Lower leg skin (tissue), 4 donors: ENCODE results near the gene GNB5. TPM values are rescaled to one million over a fixed set of nuclear protein-coding genes. Genes with fewer than 3 reads are reported as not detected.
A peak's percentile ranks its signal among the peaks of the same experiment; 100 is the strongest.

Source experiments
- DNase-seq, 2 donors: peaks; one replicate each; pipeline ENCODE4 v3.0.0-alpha.2; 2019; ENCODE audit warnings: low spot score in 2 of 2
- H3K4me3 ChIP-seq: fragments of 200-600 bp; sonication (generic); 2 replicates; pipeline ENCODE4 v1.5.1; 2017; ENCODE audit warnings: mild to moderate bottlenecking, low read depth; ENCODE audit not compliant: poor library complexity, severe bottlenecking
- CTCF ChIP-seq, 3 donors: fragments of 450-650 bp; IDR thresholded peaks; one replicate each; pipeline ENCODE4 v1.5.1; 2016; ENCODE audit warnings: antibody characterized with exemption in 3 of 3, mild to moderate bottlenecking in 3 of 3, moderate library complexity in 2 of 3
- POLR2A ChIP-seq, 2 donors: fragments of 450-650 bp; IDR thresholded peaks; one replicate each; pipeline ENCODE4 v1.6.1; 2016 to 2017; ENCODE audit warnings: antibody characterized with exemption in 2 of 2, mild to moderate bottlenecking in 1 of 2, moderate library complexity in 1 of 2
- WGBS, 2 donors: methylation state at CpG; one replicate each; pipeline ENCODE4 v1.1.5; 2018; 5-methylcytosine and 5-hydroxymethylcytosine counted together
- intact Hi-C: fragments of 100-400 bp; cut with DNase I; formaldehyde crosslinking; loops from one replicate; pipeline ENCODE4 v1.15.0; 2023; ENCODE audit warnings: low total_unique reads
- total RNA-seq, 4 donors: library from RNA; depleted of rRNA; stranded (reverse); fragments of >200 nt; gene quantifications; one replicate each; pipeline ENCODE4 v1.1.0, GENCODE V29; 2016

GNB5 gene
- total RNA-seq, 4 donors from 2014 or later, result 15.7 to 30.7 (median 21.9) TPM

DNA sequence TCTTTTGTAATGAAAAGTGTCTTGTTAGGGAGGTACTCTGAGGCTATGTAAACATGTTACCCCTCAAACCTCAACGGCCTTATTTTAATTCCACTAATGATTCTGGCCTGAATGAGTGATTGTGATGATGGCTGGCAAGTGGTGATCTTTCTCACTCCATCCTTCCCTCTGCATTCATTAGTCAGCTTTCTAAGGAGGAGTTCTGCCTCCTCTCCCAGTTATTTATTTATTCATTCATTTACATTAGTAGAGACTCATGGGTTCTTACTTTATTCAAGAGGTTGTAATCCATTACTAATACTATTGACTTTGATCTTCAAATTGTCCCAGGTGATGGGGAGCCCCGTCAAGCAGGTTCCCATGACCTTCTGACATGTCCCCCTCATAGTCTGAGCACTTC lies 35.3 kb downstream of the GNB5 start:
- no peak for DNase-seq
- TF ChIP-seq POLR2A (IDR thresholded peaks at IDR 0.05), result no peak
- no peak for TF ChIP-seq CTCF (IDR thresholded peaks at IDR 0.05)
- intact Hi-C loops, result no loop called here
- WGBS, 2 donors, result 84 to 88% methylated on average over 2 of the region's 2 CpGs
- no peak overlapping the region for H3K4me3 ChIP-seq

DNA sequence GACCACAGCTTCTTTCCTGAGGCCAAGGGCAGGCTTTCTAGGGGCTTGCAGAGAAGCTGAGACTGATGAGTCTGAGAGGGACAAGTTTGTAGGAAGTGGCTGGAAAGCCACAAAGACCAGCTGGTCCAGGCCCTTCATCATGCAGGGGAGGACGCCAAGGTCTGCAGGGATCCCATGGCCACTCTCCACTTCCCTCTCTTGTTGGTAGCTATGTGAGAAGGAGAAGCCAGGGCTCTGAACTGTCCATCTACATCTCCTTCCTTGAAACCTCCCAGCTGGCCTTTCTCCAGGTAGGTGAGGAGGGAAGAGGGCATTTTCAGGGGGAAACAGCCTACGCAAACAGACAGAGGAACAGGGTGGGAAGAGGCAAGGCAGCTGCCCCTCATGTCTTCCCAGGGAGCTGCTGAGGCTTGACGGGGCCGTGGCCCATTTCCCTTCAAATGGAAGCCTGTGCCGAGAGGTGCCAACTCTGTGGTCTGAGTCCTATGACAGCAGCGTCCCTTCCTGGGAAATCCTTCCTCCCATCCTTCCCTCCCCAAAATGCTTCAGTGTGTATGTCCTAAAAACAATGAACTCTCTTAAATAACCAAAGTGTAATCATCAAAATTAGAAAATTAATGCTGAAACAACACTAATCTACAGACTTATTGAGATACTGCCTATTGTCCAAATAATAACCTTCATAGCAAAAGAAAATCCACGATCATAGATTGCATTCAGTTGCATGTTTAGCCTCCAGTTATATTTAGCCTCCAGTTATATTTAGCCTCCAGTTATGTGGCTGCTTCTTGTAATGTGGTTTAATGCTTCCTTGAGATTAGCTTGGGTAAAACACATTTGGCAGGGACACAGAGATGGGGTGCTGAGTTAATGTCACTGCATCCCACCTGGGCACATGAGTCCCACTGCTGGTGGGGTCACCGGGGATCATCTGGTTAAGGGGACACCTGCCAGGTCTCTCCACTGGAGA lies 36.0 kb downstream of the GNB5 start:
- no peak overlapping the region for H3K4me3 ChIP-seq

DNA sequence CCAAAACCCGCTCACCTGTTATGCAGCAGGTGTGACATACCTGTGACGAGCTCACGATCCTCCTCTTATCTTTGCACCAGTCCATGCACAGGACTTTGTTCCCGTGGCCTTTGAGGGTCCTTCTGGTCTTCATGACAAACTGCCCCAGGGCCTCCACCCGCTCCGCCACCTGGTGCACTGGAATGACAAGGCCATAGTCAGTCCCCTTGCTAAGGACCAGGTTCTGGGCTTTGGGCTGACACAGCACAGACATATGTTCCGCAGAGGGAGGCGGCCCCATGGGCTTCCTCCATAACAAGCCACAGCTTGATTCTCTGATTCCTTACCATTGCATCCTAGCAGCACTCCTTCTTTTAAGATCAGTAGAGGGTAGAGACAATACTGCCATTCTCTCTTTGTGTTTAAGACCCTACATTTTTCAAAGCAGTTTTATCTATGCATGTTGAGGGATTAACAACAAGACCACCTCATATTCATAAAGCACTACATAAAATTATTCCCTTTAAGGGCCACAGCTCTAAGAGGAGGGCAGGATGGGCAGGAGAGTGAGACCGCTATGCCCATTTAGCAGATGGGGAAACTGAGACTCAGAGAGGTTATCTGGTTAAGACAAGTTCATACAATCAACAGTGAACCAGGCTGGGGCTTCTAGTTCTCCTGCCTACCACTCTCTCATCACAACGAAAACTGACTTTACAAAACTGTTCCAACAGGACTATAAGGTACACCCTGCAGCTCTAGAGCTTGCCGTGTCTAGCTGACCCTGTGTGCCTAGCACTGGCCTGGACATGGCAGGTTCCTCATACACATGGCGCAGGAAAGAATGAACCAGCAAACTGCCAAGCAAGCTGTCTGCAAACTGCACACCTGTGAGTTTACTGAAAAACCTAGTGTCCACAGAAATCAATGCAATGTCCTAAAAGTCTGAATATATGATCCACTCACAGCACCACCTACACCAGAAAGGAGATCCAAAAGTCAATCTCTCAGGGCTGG lies 37.0 kb downstream of the GNB5 start:
- intact Hi-C loops, result no loop called here
- peak in 1 of 2 donors; percentile 81 for DNase-seq
- no peak for TF ChIP-seq POLR2A (IDR thresholded peaks at IDR 0.05)
- TF ChIP-seq CTCF (IDR thresholded peaks at IDR 0.05), result no peak
- H3K4me3 ChIP-seq, result no peak overlapping the region
- 94 to 97% methylated on average over 12 of the region's 12 CpGs for whole genome bisulfite sequencing, 2 donors

More for the DNA sequence above, 36.0 kb downstream of the GNB5 start:
- 78 to 88% methylated on average over 8 of the region's 8 CpGs for WGBS, 2 donors
- intact Hi-C loops, result no loop called here
- peak in 1 of 2 donors; percentile 74 for DNase-seq
- TF ChIP-seq CTCF (IDR thresholded peaks at IDR 0.05) (no peak), POLR2A (IDR thresholded peaks at IDR 0.05) (no peak)

DNA sequence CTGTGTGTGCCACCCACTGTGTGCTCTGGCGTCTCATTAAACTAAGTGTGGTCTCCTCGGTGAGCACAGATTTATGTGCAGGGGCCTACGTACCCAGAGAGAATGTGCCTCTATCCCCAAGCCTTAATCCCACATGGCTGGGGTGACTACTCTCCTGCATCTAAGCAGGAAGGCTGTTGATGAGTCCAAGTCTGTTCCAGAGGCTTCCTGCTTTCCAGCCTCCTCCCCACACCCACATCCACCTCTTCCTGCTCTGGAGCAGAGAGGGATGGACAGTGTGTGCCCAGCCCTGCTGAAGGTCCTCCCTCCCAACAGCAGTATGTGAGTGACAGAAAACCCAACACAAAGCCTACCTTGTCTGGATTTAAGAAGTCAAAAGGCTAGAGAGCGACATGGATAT lies 39.8 kb downstream of the GNB5 start:
- TF ChIP-seq POLR2A (IDR thresholded peaks at IDR 0.05), result no peak
- TF ChIP-seq CTCF (IDR thresholded peaks at IDR 0.05), result no peak
- intact Hi-C loops, result no loop called here
- H3K4me3 ChIP-seq, result no peak overlapping the region
- 85 to 89% methylated on average over 4 of the region's 4 CpGs for WGBS, 2 donors
- peak in 1 of 2 donors; percentile 36 for DNase-seq

DNA sequence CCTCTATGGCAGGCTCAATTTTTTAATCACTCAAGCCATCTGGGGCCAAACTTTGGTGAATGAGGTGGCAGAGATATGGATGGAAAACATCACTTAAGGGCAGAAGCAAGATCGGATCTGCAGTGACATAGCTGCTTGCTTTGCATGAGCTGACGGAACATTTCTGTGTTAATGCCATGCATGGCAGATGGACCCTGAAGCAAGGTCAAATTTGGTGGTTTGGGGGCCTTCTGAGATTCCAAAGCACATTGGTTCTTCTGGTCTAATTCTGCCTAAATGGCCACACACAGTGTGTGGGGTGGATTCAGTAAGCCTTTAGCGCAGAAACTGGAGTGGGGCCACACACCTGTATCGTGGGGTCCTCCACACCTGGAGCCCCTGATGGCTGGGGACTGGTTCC lies 40.3 kb downstream of the GNB5 start:
- TF ChIP-seq POLR2A (IDR thresholded peaks at IDR 0.05) (no peak), CTCF (IDR thresholded peaks at IDR 0.05) (no peak)
- WGBS, 2 donors, result 78 to 89% methylated on average over 4 of the region's 4 CpGs
- peak in 1 of 2 donors; percentile 61 for DNase-seq
- no peak overlapping the region for H3K4me3 ChIP-seq
- intact Hi-C loops, result no loop called here
